Osteocyte (in vitro differentiated cells): ENCODE measurements around the gene VTN. TPM values are rescaled to one million over a fixed set of nuclear protein-coding genes. Genes with fewer than 3 reads are reported as not detected.
"Not testable (repeated sequence)": the region's sequence is repeated elsewhere in the genome, so short reads cannot be mapped to it uniquely, and the experiment has no call there.

Source experiments
- DNase-seq: peaks from one replicate; pipeline ENCODE4 v3.0.0; 2021; ENCODE audit warnings: mixed read lengths; ENCODE audit not compliant: unreplicated experiment; ENCODE audit errors: extremely low spot score
- H3K27ac Mint-ChIP-seq: one replicate; pipeline ENCODE4 v1.8.0; 2021; ENCODE audit warnings: mild to moderate bottlenecking, mixed read lengths; ENCODE audit not compliant: unreplicated experiment
- H3K27me3 Mint-ChIP-seq: one replicate; pipeline ENCODE4 v1.8.0; 2021; ENCODE audit warnings: mixed read lengths; ENCODE audit not compliant: unreplicated experiment
- H3K36me3 Mint-ChIP-seq: one replicate; pipeline ENCODE4 v1.8.0; 2021; ENCODE audit warnings: mixed read lengths; ENCODE audit not compliant: unreplicated experiment
- H3K4me1 Mint-ChIP-seq: one replicate; pipeline ENCODE4 v1.8.0; 2021; ENCODE audit warnings: mixed read lengths; ENCODE audit not compliant: unreplicated experiment
- H3K4me3 Mint-ChIP-seq: one replicate; pipeline ENCODE4 v1.8.0; 2021; ENCODE audit warnings: mild to moderate bottlenecking, moderate library complexity, mixed read lengths; ENCODE audit not compliant: unreplicated experiment
- H3K9me3 Mint-ChIP-seq: one replicate; pipeline ENCODE4 v1.8.0; 2021; ENCODE audit warnings: mixed read lengths; ENCODE audit not compliant: unreplicated experiment
- total RNA-seq: library from RNA; stranded (reverse); gene quantifications from 2 replicates; pipeline ENCODE4 v1.2.1, GENCODE V29; 2021
- TF ChIP-seq, protein P1 (sequence below): fragments of 200-600 bp; sonication (generic); IDR thresholded peaks from 2 replicates; pipeline ENCODE4 v1.5.0; 2021; ENCODE audit warnings: antibody characterized with exemption, mild to moderate bottlenecking, moderate library complexity

Gene VTN
- total RNA-seq, 1 donor from 2014 or later, result 0.70 TPM

DNA sequence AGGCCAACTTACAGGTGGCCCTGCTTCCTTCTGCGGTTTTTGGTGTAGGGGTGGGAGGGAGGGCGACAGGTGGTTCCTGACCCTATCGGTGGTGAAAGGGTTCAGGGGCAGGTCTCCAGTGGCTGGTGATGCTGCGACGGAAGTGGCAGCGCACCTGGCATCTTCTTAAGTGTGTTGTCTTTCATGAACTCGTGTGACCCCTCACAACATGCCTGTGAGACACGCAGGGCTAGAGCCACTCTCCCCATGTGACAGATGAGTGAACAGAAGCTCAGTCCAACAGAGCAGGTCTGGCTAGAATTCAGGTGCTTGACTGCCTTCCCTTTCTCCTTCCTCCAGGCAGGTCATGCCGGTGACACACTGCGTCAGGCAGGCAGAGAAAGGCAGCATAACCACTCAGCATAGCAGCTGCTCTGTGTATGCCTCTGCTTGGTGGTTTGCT lies 26.6 kb downstream of the VTN start:
- DNase-seq, result no peak
- peaks cover 36% of the 10 kb centered on the region for H3K36me3 Mint-ChIP-seq
- peaks cover 24% of the 10 kb centered on the region for H3K4me1 Mint-ChIP-seq
- no peak overlapping the region for H3K27ac Mint-ChIP-seq
- H3K9me3 Mint-ChIP-seq, result no peaks in the 10 kb centered on the region
- H3K27me3 Mint-ChIP-seq, result no peaks in the 10 kb centered on the region
- no peak overlapping the region for H3K4me3 Mint-ChIP-seq
- TF ChIP-seq, protein P1, sequence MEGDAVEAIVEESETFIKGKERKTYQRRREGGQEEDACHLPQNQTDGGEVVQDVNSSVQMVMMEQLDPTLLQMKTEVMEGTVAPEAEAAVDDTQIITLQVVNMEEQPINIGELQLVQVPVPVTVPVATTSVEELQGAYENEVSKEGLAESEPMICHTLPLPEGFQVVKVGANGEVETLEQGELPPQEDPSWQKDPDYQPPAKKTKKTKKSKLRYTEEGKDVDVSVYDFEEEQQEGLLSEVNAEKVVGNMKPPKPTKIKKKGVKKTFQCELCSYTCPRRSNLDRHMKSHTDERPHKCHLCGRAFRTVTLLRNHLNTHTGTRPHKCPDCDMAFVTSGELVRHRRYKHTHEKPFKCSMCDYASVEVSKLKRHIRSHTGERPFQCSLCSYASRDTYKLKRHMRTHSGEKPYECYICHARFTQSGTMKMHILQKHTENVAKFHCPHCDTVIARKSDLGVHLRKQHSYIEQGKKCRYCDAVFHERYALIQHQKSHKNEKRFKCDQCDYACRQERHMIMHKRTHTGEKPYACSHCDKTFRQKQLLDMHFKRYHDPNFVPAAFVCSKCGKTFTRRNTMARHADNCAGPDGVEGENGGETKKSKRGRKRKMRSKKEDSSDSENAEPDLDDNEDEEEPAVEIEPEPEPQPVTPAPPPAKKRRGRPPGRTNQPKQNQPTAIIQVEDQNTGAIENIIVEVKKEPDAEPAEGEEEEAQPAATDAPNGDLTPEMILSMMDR, result no peak

DNA sequence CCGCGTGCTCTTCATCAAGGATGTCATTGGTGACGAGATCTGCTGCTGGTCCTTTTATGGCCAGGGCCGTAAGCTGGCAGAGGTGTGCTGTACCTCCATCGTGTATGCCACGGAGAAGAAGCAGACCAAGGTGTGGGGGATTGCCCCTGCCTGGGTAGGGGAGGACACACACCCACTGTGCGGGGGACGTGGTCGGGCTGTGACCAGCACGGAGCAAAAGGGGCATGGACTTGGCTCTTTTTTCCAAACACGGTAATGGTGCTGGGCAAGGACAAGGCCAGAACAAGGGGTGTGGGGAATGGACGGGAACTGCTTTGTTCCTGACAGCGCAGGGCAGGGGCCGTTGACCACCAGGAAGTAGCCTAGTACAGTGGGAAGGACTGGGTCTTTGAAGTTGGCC lies 27.8 kb downstream of the VTN start:
- Mint-ChIP-seq H3K27me3 (no peaks in the 10 kb centered on the region), H3K9me3 (no peaks in the 10 kb centered on the region), H3K4me1 (peaks cover 29% of the 10 kb centered on the region), H3K27ac (no peak overlapping the region), H3K4me3 (no peak overlapping the region), H3K36me3 (peaks cover 30% of the 10 kb centered on the region)
- DNase-seq, result no peak
- TF ChIP-seq, protein P1, result no peak

DNA sequence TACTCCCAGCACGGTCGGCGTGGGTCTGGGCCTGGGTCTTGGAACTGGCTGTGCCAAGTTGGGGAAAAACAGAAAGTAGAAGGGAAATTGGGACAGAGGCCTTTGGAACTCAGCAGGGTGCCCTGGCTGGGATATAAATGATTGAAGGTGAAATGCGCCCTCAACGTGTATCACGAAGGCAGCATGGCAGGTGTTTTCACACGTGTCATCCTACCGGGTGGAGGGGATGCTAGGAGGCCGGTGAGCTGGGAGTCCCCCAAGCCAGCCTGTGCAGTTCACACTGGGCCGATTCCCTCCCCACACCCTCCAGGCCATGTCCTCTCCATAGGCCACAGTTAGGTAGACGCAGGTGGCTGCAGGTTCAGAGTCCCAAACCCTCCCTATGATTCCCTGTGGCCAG lies 28.6 kb downstream of the VTN start:
- TF ChIP-seq, protein P1, result no peak
- peaks cover 24% of the 10 kb centered on the region for H3K36me3 Mint-ChIP-seq
- no peak overlapping the region for H3K27ac Mint-ChIP-seq
- DNase-seq, result no peak
- H3K9me3 Mint-ChIP-seq, result no peaks in the 10 kb centered on the region
- no peaks in the 10 kb centered on the region for H3K27me3 Mint-ChIP-seq
- peaks cover 29% of the 10 kb centered on the region for H3K4me1 Mint-ChIP-seq
- no peak overlapping the region for H3K4me3 Mint-ChIP-seq

DNA sequence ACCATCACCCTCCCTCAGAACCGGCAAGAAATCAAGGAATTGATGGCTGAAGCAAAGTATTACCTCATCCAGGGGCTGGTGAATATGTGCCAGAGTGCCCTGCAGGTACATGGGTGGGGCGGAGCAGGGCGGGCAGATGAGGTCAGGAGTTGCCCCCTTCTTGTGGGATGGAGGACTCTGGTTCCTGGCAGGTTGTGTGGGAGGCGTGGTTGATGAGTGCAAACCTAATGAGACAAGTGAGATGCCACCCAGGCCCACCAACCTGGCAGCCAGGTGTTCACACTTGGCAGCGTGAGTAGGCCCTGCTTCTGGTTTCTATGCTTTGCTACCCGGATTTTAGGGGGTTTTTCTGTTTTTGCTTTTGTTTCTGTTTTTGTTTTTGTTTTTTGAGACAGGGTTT lies 29.7 kb downstream of the VTN start:
- Mint-ChIP-seq H3K4me3 (no peak overlapping the region), H3K27ac (no peak overlapping the region), H3K4me1 (peaks cover 27% of the 10 kb centered on the region), H3K36me3 (peaks cover 18% of the 10 kb centered on the region), H3K27me3 (no peaks in the 10 kb centered on the region), H3K9me3 (no peaks in the 10 kb centered on the region)
- no peak for DNase-seq
- TF ChIP-seq, protein P1, result no peak

DNA sequence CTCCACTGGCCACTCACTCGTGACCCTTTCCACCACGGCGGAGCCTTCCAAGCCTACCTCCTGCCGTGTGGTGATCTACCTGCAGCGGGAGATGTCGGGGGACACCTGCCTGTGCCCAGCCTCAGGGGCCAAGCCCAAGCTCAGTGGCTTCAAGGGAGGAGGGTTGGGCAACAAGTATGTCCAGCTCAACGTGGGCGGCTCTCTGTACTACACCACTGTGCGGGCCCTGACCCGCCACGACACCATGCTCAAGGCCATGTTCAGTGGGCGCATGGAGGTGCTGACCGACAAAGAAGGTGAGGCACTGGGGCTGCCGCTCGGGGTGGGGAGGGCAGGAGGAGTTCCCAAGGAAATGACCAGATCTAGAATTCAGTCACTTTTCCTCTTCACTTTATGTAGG lies 30.7 kb downstream of the VTN start:
- no peak overlapping the region for H3K27ac Mint-ChIP-seq
- H3K4me3 Mint-ChIP-seq, result no peak overlapping the region
- no peak for DNase-seq
- H3K4me1 Mint-ChIP-seq, result peaks cover 33% of the 10 kb centered on the region
- no peaks in the 10 kb centered on the region for H3K27me3 Mint-ChIP-seq
- H3K9me3 Mint-ChIP-seq, result no peaks in the 10 kb centered on the region
- peaks cover 16% of the 10 kb centered on the region for H3K36me3 Mint-ChIP-seq
- TF ChIP-seq, protein P1, result no peak

DNA sequence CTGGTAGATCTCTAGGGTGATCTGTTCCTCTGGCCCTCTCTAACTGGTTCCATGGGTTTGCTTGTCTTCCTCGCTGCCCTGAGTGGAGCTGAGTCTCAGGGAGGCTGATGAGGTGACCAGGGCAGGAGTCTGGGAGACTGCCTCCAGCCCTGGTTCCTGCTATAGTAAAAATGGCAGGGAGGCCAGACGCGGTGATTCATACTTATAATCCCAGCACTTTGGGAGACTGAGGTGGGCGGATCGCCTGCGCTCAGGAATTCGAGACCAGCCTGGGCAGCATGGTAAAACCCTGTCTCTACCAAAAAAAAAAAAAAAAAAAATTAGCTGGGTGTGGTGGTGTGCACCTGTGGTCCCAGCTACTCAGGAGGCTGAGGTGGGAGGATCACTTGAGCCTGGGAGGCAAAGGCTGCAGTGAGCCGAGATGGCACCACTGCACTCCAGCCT lies 31.3 kb downstream of the VTN start:
- not testable (repeated sequence) for H3K9me3 Mint-ChIP-seq, H3K27me3 Mint-ChIP-seq, DNase-seq
- peak overlapping the region; percentile 98 for H3K27ac Mint-ChIP-seq
- H3K4me1 Mint-ChIP-seq, result peaks cover 39% of the 10 kb centered on the region
- peak overlapping the region; percentile 32 for H3K4me3 Mint-ChIP-seq
- peaks cover 16% of the 10 kb centered on the region for H3K36me3 Mint-ChIP-seq
